NCI-H748 (cell line): ENCODE measurements around the gene KRT78.
A peak's percentile ranks its signal among the peaks of the same experiment; 100 is the strongest.

Source experiments
- DNase-seq: peaks from one replicate; lab custom pipeline; 2025; ENCODE audit not compliant: unreplicated experiment; lab: John Stamatoyannopoulos, UW

Gene KRT78

DNA sequence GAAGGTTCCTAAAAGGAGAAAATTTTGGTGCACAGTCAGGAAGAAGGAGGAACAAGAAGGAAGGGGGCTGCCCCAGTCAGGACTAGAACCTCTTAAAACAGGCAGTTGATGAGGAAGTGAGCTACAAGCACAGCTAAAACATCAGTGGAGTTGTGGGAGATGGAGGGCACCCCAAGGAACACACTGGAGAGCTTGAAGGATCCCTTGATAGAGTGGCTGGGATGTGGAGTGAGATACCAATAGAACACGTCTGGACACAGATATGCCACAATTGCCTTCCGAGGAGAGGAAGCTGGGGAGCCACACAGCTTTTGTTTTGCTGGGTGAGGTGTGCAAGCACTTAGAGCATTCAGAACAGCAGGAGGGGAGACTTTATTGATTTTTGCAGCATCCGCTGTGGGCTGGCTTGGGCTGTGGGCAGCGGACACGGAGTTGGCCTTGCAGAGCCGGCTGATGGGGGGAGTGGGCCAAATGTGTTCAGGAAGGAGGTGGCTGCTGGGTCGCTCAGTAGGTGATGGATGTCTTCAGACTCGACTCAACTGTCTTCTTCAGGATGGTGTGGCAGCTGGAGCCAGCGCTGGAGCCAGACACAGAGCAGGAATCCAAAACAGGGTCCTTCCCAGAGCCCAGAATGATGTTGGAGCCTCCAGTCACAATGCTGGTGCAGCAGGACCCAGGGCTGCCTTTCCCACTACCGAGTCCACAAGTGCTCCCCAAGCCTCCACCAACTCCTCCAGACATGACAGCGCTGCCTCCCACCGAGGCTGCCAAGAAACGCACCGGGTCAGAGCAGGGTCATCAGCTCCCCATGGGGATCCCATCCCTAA lies 10.0 kb downstream of the KRT78 start:
- DNase-seq = peak; percentile 80

DNA sequence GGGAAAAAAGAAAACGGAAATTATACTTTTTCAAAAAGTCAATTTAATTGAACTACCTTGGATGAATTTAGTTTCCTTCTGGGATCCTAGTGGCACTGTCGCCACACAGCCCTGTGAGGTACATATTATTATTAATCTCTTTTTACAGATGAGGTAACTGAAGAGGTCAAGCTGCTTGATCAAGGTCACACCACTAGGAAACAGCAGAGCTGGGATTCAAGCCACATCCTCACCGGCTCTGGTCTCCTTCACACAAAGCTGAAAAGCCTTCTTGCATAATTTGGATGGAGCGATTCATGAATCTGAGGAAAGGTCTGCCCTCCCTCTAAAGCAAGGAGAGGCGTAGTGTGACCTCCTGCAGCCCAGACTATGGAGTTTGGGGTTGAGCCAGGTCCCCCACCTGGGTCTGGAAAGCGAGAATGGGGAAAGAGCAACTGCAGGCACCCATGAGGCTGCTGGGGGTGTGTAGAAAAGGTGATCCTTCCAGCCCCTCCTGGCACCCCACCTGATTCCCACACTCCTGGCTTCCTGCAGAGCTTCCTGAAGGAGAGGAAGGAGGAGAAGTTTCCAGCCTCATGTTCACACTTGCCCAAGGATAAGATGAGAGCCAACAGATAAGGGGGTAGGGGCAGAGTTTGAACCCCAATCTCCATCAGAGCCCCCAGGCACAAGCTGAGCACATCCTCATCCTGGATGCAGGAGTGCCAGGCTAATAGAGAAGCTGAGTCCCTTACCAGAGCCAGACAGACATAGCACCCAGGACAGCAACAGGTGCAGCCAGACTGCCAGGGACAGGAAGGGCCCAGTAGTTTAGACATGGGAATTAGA lies 10.8 kb downstream of the KRT78 start:
- no peak for DNase-seq

DNA sequence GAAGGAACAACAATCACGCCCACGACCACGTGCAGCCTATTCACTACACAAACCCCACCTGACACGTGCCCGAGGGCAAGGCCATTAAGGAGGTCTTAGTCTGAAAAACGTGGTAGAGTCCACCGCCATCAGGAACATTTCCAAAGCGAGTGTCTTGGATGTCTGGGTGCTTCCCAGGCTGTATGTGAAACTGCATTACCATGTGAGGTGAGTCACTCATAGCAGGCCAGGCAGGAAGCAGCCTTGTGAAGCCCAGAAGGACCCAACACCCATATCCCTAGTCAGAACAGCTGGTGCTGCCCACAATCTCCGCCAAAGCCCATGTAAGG lies 11.4 kb downstream of the KRT78 start:
- DNase-seq = no peak

DNA sequence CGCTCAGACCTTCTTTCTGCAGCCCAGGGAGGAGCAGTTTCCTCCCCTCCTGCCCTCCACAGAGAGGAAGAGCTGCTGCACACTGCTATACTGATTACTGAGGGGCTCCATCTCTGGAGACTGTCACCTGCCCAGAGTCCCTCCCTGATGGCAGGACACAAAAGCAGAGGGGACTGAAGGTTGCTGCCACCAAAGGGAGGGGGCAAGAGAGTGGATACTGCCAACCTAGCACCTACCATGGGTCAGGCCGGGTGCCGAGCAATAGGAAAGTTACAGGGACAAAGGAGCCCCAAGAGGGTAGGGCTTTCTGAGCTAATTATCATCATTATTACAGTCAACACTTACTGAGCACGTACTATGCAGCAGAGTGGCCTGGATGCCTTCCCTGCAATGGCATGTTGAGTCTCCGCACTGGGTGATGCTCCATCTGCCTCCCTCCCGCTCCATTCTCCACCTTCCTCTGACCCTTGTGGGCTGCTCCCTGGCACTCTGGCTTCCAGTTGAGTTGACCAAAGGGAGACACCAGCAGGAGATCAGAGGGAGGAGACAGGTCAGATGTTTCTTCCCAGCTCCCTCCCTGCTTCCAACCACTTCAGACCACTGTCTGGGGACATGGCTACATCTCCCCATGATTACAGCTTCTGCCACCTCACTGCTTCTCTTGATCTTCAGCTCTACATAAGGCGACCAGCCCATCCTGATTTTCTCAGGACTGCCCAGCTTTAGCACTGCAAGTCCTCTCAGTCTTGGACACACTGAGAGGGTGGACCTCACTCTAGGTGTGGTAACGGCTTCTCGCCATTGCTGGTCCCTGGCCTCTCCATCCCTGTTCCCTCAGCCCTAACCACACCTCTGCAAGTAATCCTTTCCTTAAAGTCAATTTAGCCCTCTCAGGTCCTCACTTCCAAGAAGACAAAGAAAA lies 12.0 kb downstream of the KRT78 start:
- DNase-seq = no peak

DNA sequence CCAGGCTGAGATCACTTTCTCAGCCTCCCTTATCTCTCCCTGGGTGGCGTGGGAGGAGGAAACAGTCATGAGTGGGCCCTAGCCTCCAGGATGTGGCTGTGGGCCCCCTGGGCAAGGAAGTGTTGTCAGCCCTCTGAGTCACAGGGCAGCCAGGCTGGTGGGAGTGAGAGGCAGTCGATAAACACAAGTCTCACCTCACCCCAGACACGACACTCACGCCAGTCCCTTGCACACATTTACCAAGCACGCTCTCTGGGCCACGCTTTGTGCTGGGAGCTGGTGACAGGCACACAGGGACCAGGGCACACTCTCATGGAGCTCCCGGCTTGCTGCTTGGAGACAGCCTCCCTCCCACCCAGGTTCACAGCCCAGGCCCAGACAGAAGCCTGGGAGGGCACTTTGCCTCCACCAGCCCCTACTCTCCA lies 12.7 kb downstream of the KRT78 start:
- DNase-seq = no peak

DNA sequence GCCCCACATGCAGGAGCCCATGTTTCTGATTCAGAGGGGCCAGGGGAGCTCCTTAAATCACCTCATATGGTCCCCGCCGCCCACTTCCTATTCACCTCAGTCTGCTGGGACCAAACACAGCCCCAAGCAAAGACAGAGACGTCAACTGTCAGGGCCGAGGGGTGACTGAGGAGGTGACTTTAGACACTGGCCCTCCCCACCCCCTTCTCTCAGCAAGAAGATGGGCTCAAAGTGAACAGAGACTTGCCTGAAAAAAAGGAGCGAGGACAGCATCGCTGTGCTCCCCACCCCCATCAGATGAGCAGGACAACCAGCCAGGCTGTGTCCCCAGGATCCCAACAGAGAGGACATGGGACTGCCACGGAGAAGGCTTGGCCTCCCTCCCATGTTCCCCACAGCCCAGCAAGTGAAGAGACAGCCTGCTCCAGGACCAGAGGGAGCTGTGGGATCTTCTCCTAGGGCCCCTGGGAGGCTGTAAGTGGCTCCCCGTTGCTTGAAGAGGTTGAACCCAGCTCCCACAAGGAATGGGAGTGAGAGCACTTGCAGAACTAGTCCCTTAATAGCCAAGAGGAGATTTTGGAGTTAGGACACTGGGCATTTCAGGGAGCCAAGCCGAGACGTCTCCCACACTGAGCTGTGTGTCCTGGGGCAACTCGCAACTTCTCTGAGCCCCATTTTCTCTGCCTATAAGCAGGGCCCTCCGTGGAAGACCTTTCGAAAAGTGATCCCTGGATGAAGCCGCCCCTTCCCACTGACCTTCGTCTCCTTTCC lies 13.3 kb downstream of the KRT78 start:
- no peak for DNase-seq

DNA sequence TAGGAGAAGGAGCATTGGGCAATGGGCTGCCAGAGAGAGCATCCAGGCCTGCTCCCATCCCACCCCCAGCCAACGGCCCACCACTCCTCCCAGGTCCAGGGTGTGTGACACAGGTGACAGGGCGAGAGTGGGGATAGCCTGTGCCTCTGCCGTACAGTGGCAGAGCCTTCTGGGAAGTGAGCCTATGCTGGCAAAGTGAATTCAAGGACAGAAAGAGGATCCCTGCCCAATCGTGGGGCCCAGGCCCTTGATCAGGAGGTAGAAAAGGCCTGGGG lies 14.1 kb downstream of the KRT78 start:
- DNase-seq = no peak

DNA sequence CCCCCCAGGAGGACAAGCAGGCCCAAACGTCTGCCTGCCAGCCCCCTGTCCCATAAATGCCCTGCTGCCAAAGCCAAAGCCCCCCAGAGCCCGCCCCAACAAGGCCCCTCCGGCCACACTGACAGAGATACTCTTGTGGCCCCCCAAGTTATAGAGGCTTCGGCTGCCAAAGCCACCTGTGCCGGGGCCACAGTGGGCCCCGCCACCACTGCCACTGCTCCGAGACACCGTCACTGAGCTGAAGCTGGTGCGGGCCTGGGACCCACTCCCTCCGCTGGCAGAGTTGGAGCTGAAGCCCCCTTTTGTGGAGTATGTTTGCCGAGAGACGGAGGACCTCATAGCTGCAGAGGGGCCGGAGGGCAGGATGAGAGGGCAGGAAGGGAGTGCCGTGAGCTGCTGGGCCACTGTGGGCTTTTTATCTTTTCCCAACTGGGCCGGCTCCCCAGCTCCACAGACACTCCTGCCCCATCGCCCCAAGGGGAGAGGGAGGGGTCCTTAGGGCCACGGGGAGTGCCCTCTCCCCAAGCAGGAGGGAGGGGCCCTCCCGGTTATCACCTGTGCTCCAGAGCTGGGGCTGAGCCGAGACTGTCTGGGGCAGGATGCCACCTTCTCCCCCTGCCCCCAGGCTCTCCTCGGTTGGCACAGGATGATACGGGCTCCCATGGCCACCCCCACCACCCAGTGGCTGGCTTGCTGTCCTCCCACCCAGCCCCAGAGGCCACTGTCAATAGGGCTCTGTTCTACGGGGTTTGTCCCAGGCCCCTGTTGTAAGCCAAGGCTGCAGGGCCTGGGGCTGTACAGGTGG lies 14.7 kb downstream of the KRT78 start, which contains the start of gene KRT79:
Gene KRT79 (minus strand): TSS at position 390 of the 805 bp plus-strand sequence. CDS start 51 bp downstream, at position 339.
- no peak for DNase-seq

DNA sequence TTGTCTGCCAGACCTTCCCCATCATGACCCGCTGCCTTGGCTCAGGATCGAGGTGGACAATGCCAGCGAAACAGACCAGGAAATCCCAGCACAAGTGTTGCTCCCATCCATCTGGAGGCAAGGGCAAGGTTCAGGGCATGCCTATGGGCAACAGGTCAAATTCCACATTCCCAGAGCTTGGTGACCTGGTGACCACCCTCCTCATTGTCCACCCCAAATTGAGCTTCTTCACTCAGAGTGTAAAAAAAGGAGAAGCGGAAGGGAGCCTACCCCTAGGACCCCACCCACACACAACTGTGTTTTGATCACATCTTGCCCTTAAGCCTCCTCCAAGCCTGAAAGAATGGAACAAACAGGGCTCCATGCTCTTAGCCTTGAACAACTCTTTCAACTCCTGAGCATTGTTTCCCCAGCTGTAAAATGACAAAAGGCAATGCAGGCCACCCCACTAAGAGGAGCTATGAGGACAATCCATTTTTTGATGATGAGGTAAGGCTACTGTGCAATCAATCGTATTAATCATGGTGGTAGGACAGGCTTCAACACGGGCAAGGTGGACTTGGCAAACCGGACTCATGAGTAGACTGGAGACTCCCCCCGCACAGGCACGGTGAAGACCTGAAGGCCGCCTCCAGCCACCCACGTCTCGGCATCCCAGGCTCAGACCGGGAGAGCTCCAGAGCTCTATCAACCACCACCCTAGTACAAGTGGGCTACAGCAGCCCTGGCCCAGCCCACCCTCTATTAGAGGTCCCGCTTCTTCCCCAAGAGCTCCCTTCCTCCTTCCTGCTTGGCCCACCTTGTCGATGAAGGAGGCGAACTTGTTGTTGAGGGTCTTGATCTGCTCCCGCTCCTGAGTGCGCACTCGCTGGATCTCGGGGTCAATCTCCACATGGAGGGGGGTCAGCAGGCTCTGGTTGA lies 15.5 kb downstream of the KRT78 start:
- DNase-seq = no peak

DNA sequence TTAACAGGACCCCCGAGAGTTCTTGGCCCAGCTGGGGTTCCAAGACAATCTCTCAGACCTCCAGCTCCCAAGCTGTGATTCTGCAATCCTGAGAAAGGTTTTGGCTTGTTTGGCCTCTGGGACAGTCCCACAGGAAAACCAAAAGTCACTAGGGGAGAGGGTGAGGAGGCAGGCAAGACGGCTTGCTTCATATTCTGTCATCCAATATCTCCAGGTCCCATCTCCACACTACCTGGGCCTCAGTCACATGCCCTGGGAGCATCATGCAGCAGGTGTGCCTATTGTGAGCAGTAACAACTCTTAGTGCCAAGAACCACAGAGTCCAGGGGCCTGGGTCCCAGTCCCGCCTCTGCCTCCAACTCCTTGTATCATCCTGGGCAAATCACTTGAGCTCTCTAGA lies 16.3 kb downstream of the KRT78 start:
- no peak for DNase-seq

DNA sequence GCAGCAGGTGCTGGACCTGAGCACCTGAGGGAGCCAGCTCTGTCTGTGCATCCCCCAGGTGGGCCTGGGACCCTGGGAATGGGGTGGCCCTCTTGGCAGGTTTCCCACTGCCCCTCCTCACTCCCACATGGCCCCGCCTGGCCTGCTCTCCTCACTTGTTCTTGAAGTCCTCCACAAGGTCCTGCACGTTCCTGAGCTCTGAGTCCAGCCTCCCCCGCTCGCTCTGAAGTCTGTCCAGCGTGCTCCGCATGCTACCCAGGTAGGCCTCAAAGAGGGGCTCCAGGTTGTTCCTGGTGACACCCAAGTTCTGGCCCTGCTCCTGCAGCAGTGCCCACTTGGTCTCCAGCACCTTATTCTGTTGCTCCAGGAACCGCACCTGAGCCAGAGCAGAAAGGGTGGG lies 17.5 kb downstream of the KRT78 start:
- DNase-seq = no peak

DNA sequence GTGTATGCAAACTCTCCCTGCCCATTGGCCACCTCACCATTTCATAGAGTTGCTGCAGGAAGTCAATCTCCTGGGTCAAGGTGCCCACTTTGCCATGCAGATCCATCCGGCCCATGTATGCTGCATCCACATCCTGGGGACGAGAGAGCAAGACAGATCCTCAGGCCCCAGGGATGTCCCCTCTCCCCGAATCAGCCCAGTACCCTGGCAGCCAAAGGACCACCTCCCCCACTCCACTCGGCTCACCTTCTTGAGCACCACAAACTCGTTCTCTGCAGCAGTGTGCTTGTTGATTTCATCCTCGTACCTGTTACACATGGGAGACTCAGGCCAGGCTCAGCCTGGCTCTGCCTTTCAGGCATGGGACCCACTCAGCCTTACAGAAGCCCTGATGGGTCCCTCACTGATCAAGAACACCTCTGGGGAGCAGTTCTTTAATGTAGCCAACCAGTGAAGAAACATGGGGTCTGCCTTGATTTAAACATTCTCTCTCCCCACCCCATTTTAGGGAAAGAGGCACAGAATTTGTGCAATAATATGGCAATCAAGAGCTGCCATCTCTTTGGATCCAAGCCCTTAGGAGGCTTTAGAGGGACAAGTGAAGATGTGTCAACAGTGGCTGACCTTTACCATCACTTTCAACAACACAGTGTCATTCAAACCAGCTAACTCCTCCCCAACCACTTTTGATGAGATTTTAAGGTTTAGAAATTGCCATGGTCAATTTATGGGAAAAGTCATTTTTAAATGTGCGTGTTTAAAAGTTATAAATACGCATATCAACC lies 18.6 kb downstream of the KRT78 start:
- DNase-seq = no peak

DNA sequence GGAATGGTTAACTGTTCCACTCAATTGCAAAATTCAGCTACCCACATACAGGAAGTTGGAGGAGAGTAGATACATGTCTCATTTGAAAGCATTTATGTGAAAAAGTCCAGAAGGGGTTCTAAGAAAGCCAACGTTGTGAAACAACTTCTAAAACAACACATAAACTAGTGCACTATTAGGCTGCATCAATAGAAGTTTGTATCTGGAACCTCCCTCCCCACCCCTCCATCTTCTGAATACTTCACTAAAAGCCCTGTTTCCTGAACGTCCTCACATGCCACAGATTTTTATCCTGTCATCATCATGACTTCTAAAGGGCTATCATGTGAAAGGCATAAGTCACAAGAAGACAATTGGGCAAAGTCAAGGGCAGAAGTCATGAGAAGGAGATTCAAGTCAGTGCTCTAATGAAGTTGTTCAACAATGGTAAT lies 20.2 kb downstream of the KRT78 start:
- DNase-seq = no peak

DNA sequence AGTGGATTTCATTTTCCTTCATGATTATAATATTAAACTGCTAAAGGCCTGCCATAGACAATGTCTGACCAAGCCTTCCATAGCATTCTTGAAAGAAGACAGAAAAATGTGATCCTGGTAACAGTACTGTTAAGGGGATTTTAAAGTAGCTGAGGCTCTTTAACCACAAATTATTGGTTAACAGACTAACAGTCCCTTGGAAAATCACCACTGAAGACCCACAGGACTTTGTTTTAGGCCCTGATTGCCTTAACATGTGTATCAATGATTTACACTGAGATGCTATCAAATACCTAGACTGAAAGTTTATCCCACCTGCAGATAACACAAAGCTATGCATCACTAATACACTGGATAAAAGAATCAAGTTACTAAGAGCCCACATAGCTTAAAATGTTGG lies 20.6 kb downstream of the KRT78 start:
- no peak for DNase-seq

DNA sequence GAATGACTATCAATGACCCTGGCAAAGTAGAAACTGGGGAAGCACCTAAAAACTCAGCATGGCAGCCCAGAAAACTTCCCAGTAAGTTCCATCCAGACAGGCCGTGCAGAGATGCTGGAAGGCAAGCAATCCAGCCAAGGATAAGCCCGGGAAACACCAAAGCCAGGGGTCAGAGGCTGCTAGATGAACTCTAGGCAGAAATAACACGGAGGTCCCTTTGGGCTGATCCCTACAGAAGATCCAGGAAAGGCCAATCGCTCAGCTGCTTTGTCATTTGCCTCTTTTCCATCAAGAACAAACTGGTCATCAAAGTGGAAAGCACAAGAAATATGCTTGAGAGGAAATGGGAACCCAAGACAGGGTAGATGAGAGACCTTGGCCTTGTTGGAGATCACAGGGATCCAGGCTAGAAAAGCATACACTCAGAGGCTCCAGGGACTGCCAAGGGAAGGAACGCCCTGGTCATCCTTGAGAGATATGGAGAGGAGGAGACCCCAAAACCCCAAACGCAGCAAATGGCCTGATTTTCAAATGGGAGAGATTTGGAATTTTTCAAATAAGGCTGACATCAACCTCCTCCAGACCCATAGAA lies 21.2 kb downstream of the KRT78 start:
- DNase-seq = no peak

DNA sequence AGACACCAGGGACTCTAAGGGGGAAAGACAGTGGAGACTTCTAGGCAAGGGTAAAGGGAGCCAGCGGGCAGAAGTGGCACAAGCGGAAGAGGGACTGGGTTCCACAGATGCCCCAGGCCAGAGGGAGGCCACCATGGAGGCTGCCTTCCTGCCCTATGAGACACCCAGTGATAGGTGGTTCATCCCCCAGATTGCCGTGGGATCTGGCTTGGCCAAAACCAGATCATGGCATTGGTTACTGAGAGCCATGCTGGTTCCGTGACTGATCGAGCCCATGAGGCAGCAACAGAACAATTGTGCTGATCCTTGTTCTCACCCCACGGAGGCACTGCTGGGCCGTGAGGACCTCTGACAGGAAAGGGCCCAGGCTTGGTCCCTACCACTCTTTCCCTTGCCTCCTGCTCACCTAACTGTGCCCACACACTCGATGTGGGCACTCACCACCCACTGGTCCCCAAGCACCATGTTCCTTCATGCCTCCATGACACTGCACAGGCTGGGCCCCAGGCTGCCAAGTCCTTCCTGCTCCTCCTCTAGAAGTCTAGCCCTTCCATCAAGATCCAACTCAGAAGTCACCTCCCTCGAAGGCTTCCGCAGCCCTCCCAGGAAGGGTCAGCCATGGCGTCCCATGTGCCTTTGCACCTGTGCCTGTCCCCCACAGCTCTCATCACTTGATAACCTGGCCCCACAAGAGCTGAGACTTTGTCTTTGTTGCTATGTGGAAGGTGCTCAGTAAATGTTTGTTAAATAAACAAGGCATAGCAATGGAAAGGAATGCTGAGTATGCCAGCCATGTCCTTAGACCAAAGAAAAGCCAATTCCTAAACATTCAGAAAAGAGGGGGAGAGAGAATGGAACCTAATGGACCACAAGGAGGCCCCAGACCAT lies 21.9 kb downstream of the KRT78 start:
- no peak for DNase-seq

DNA sequence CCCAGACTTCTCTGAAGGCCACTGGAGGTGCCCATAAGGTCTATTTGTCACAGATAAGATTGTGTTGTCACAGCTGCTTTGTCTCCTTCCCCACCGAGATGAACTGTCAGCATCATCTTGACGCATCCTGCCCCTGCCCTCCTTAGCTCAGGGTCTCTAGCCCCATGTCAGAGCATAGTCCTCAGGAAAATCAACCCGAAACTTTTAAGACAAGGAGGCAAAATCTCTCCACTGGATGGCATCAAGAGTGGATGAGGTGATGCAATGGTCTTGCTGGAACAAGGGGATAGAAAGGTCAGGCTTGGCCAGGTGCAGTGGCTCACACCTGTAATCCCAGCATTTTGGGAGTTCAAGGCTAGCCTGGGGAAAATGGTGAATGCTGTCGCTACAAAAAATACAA lies 22.8 kb downstream of the KRT78 start:
- no peak for DNase-seq
